ENCODE data around the gene PARD3B.

DNA sequence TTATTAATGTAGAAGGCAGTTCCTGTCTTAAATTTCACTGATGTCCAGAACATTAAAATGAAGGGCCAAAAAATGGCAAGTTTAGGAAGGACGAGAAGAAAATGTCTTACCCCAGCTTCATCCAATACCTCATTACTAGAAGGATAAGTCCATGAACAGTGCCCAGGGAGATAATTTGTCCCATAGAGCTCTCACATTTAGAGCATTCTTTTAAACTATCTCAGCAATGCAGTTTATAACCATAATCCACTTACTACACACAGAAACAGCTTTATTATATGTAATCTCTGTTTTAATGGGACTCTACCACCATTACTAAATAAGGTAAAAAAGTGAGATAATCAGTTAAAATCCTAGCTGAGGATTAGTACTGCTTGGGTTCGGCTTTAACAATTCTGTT lies 142.5 kb downstream of the PARD3B start:
- TF ChIP-seq, protein P1, sequence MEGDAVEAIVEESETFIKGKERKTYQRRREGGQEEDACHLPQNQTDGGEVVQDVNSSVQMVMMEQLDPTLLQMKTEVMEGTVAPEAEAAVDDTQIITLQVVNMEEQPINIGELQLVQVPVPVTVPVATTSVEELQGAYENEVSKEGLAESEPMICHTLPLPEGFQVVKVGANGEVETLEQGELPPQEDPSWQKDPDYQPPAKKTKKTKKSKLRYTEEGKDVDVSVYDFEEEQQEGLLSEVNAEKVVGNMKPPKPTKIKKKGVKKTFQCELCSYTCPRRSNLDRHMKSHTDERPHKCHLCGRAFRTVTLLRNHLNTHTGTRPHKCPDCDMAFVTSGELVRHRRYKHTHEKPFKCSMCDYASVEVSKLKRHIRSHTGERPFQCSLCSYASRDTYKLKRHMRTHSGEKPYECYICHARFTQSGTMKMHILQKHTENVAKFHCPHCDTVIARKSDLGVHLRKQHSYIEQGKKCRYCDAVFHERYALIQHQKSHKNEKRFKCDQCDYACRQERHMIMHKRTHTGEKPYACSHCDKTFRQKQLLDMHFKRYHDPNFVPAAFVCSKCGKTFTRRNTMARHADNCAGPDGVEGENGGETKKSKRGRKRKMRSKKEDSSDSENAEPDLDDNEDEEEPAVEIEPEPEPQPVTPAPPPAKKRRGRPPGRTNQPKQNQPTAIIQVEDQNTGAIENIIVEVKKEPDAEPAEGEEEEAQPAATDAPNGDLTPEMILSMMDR (IDR thresholded peaks at IDR 0.05; ENCODE audit: low read depth, low read length), result no peak
- TF ChIP-seq, protein P2, sequence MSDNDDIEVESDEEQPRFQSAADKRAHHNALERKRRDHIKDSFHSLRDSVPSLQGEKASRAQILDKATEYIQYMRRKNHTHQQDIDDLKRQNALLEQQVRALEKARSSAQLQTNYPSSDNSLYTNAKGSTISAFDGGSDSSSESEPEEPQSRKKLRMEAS (IDR thresholded peaks at IDR 0.05; ENCODE audit: low read depth, low read length), result no peak
- no peak for TF ChIP-seq POLR2A (IDR thresholded peaks at IDR 0.05; ENCODE audit: extremely low read depth, insufficient read length)
